Skin epidermis (tissue), 12 donors: Measurements from ENCODE around the gene TXNRD1.
"Not testable (repeated sequence)": the region's sequence is repeated elsewhere in the genome, so short reads cannot be mapped to it uniquely, and the experiment has no call there.

Source experiments
- H3K27ac ChIP-seq, 21 experiments: fragments of 200-600 bp; sonication (generic) in 11 of 21; one replicate each; pipeline ENCODE4 v1.5.0; 2020; ENCODE audit warnings: mild to moderate bottlenecking in 3 of 21, inconsistent platforms in 2 of 21, moderate library complexity in 2 of 21
- H3K4me3 ChIP-seq, 7 experiments: fragments of 200-600 bp; sonication (generic) in 2 of 7; one replicate each; pipeline ENCODE4 v1.5.0; 2020; ENCODE audit warnings: inconsistent platforms in 2 of 7, mild to moderate bottlenecking in 2 of 7, moderate library complexity in 1 of 7

TXNRD1 gene

DNA sequence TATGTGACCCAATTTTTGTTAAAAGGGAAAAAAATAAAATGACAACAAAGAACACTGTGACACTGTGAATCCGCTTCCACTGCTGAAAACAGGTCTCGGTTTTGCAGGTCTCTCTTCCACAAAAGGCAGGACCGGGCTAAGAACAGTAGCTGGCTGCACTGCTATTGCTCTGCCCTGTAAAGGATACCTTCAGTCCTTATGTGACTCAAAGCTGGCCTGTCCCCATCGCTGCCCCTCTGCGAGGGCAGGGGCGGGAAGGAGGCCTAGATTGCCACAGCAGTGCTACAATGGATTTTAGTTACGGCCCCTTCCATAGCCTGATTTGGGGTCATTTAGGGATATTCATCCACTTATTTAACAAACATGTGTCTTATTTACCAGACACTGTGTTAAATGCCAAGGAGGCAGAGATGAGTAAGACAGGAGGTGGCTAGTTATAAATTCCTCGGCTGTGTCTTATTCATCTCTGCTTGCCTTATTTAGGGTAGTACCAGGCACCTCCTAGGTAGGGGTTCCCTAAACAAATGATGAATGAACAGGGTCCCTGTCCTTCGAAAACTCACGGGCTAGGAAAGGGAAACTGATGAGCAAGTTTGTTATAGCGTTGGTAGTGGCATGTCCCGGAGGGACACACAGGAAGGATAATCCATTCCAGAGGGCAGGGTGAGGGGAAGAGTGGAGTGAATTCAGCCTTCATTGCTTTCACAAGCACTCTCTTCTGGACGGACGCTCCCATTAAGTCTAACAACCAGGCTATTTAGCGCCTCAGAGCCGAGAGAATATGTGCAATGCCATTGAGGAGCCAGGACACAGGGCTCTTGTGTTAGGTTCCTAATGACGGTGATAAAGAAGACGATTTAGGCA is 161.3 kb downstream of the TXNRD1 start:
- Histone ChIP-seq H3K4me3 (no peak overlapping the region), H3K27ac (no peak overlapping the region)

DNA sequence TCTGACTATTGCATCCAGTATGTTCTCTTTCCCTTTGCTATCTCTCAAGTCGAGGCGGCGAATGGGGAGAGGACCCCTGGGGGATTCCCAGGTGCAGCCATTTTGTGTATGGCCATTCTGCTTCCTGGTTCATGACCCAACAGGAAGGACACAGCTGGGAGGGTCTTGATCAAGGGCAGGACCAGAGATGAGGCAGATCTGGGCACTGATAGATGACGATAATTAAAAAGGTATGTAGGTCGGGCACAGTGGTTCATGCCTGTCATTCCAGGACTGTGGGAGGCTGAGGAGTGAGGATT is 161.9 kb downstream of the TXNRD1 start:
- H3K4me3 ChIP-seq = no peak overlapping the region
- H3K27ac ChIP-seq = no peak overlapping the region

DNA sequence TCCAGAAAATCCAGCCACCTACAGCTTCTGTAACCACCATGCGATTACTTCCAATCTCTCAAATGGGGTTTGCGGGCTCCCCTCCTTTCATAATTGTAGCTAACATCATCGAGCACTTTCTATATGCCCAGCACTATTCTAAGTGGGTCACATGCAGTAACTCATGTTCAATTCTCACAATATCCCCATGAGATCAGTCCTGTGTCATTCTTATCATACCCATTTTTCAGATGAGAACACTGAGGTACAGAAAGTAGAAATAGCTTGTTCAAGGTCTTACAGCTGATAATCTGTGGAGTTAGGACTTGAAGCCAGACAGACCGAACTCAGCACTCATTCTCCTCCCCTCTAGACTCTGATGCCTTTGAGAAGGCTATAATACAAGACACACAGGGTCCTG is 162.8 kb downstream of the TXNRD1 start:
- no peak overlapping the region for H3K27ac ChIP-seq
- H3K4me3 ChIP-seq = no peak overlapping the region

DNA sequence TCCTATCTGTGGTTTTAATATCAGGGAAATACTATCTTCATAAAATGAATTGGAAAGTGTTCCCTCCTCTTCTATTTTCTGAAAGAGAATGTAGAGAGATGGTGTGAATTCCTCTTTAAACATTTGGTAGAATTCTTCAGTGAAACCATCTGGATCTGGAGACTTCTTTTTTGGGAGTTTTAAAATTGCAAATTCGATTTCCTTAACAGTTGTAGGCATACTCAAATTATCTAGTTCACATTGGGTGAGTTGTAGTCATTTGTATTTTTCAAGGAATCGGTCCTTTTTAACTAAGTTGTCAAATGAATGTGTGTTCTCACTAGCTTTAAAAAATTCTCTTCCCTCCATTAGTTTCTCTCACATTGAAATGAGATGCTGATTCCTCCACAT is 165.8 kb downstream of the TXNRD1 start:
- H3K4me3 ChIP-seq = no peak overlapping the region

DNA sequence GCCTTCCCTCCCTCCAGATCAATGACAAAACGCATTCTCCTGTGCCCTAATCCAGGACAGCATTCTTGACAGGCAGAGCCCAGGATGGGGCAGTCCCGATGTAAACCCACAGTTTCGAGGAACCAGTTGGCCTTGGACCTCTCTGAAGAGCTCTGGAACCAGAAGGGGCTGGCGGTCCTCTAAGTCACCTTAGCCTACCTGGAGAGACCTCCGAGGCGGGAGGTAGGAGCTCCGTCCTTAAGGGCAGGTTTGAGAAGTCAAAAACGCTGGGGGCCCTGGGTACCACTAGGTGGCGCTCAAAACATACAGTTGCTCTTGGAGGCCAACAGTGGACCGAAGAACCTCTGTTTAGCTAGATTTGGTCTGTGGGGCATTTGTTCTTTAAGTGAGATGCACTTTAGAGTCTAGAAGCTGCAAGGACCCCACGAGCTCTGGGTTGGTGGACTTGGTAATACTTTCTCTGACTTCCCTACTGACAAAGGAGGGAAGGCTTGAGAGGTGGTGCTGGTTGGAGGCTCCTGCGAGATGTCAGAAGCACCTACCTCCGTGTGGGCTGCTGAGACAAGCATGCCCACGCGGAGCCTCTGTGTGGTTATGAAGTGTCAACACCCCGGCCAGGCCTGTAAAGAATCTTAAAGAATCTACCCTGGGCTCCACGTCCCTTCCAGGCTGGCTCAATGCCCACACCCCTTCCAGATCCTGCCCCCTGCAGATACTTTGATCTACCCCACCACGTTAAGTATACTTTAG is 166.3 kb downstream of the TXNRD1 start:
- no peak overlapping the region for H3K4me3 ChIP-seq
- H3K27ac ChIP-seq = peak overlapping the region in 1 of 21 experiments; percentile 29

More for the DNA sequence above, 165.8 kb downstream of the TXNRD1 start:
- H3K27ac ChIP-seq = no peak overlapping the region

DNA sequence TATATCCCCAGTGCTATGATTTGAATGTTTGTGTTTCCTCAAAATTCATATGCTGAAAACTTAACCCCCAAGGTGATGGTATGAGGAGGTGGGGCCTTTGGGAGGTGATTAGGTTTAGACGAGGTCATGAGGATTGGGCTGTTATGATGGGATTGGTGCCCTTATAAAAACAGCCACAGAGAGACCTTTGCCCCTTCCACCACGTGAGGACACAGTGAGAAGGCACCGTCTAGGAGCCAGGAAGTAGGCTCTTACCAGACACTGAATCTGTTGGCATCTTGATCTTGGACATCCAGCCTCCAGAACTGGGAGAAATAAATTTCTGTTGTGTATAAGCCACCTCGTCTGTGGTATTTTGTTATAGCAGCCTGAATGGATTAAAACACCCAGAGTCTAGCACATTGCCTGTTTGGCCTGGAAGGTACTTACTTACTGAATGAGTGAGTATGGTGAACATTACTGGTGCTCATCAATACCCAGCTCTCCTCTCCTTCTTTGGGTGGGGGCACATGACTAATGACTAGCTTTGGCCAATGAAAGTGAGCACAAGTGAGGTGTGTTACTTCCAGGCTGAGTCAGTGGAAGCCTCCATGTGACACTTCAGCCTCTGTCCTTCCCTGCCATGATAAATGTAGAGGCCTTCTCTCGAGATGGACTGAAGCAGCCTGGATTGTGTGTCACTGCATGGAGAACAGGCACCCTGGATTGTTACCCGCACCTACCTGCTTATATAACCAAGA is 168.7 kb downstream of the TXNRD1 start:
- Histone ChIP-seq H3K27ac (no peak overlapping the region), H3K4me3 (no peak overlapping the region)

DNA sequence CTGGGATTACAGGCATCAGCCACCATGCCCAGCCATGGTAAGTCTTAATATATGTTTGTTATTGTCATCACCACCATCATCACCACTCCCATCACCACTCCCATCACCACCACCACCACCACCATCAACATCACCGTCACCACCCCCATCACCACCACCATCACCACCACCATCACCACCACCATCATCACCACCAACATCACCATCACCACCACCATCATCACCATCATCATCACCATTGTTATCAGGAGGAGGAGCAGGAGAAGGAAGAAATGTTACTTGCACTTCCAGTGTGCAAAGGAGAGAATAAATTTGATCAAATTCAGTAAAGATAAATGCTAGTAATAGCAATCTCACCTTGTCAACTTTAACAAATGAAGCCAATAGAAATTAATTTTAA is 169.9 kb downstream of the TXNRD1 start:
- Histone ChIP-seq H3K4me3 (no peak overlapping the region), H3K27ac (no peak overlapping the region)

DNA sequence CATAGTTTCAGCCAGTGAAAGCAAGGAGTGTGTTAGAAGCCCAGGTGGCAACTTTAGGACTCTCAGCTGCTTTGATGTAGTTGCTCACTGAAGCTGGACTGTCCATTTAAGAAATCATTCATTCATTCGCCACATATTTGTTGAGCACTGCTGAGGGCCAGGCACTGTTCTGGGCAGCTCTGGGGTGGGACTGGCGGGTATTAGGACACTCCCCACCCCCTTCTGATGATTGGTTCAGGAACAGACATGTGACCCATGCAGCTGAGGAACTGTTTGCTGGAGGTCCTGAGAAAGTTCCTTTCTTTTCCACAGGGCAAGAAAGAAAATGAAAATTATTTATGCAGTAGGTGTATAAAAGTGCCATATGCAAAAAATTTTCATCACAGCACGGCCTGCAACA is 170.9 kb downstream of the TXNRD1 start:
- Histone ChIP-seq H3K4me3 (no peak overlapping the region), H3K27ac (no peak overlapping the region)

DNA sequence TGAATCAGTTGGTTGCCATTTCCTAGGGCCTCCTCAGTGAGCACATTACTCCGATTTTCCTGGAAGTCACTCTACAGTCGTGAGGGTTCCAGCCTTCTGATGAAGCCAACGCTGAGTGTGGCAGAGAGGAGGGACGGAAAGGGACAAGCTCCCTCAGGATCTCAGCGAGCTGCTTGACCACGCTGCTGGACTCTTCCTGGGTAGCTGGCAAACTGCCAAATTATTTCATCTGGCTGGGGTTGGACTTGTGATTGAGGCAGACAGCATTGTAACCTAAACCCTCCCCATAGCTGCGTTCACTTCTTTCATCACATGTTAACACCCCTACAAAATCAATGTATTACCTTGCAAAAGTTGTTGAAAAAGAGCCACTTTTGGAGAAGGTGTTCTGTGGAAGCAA is 171.6 kb downstream of the TXNRD1 start:
- no peak overlapping the region for H3K27ac ChIP-seq
- H3K4me3 ChIP-seq = no peak overlapping the region

DNA sequence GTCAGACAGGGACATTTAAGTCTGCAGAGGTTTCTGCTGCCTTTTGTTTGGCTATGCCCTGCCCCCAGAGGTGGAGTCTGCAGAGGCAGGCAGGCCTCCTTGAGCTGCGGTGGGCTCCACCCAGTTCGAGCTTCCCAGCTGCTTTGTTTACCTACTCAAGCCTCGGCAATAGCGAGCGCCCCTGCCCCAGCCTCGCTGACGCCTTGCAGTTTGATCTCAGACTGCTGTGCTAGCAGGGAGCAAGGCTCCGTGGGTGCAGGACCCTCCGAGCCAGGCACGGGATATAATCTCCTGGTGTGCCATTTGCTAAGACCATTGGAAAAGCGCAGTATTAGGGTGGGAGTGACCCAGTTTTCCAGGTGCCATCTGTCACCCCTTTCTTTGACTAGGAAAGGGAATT is 178.5 kb downstream of the TXNRD1 start:
- not testable (repeated sequence) for H3K27ac ChIP-seq, H3K4me3 ChIP-seq
